HG02571 (cell line): ENCODE measurements around the gene SLC25A43.
"Not testable (repeated sequence)": the region's sequence is repeated elsewhere in the genome, so short reads cannot be mapped to it uniquely, and the experiment has no call there.

Source experiments
- ATAC-seq: cut with Tn5 transposase; IDR thresholded peaks from one replicate; pipeline ENCODE4 v1.9.1; 2021; ENCODE audit warnings: mild to moderate bottlenecking, moderate library complexity; ENCODE audit not compliant: unreplicated experiment

Gene SLC25A43

GRCh38 chrX:119406776-119407175 lies 7.6 kb downstream of the SLC25A43 start:
- no peak for ATAC-seq

GRCh38 chrX:119407681-119408080 lies 8.5 kb downstream of the SLC25A43 start:
- no peak for ATAC-seq

- ATAC-seq, result no peak
Observed at GRCh38 chrX:119410027-119410819, 11.1 kb downstream of the SLC25A43 start.

GRCh38 chrX:119410854-119411253 lies 11.7 kb downstream of the SLC25A43 start:
- ATAC-seq, result no peak

GRCh38 chrX:119411959-119412358 lies 12.8 kb downstream of the SLC25A43 start:
- no peak for ATAC-seq

GRCh38 chrX:119417376-119417775 lies 18.2 kb downstream of the SLC25A43 start:
- no peak for ATAC-seq

GRCh38 chrX:119417842-119418241 lies 18.7 kb downstream of the SLC25A43 start:
- no peak for ATAC-seq

GRCh38 chrX:119419146-119419545 lies 20.0 kb downstream of the SLC25A43 start:
- ATAC-seq, result no peak

GRCh38 chrX:119419898-119420297 lies 20.8 kb downstream of the SLC25A43 start:
- ATAC-seq, result no peak

GRCh38 chrX:119421016-119421705 lies 22.0 kb downstream of the SLC25A43 start:
- no peak for ATAC-seq

GRCh38 chrX:119423631-119424030 lies 24.5 kb downstream of the SLC25A43 start:
- no peak for ATAC-seq

GRCh38 chrX:119424999-119425398 lies 25.9 kb downstream of the SLC25A43 start:
- no peak for ATAC-seq

- ATAC-seq, result no peak
Observed at GRCh38 chrX:119427024-119427794, 28.1 kb downstream of the SLC25A43 start.

- no peak for ATAC-seq
Observed at GRCh38 chrX:119427795-119428185, 28.7 kb downstream of the SLC25A43 start.

- no peak for ATAC-seq
Observed at GRCh38 chrX:119429471-119429870, 30.3 kb downstream of the SLC25A43 start.

GRCh38 chrX:119441295-119441694 lies 42.2 kb downstream of the SLC25A43 start:
- ATAC-seq, result not testable (repeated sequence)

GRCh38 chrX:119442286-119442685 lies 43.1 kb downstream of the SLC25A43 start:
- no peak for ATAC-seq

GRCh38 chrX:119453202-119453601 lies 54.1 kb downstream of the SLC25A43 start:
- no peak for ATAC-seq

- ATAC-seq, result no peak
Observed at GRCh38 chrX:119455264-119455663, 56.1 kb downstream of the SLC25A43 start.

GRCh38 chrX:119459181-119459580 lies 60.0 kb downstream of the SLC25A43 start:
- no peak for ATAC-seq

GRCh38 chrX:119465555-119465954 lies 66.4 kb downstream of the SLC25A43 start:
- no peak for ATAC-seq

- ATAC-seq, result no peak
Observed at GRCh38 chrX:119466970-119467369, 67.8 kb downstream of the SLC25A43 start.
